ENCODE results near the gene ST6GALNAC3.

ST6GALNAC3 gene

DNA sequence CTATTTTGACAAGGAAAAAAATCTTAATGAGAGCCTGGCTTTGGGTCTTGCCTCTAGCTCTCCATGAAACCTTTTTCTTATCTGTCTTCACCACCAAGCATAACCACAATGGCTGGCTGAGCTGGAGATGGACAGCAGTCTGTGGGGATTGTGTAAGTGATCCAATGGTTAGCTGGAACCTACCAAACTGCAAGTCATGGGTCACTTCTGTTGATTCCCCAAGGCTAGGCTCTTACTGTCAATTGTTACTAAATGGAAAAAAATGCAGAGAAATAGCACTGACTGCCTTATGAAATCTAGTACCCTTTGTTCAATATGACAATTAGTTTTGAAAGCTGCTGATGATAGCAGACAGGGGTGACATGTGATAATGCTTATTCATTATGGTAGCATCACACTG, 359.0 kb downstream of the ST6GALNAC3 start:
- DNase-seq (ENCODE audit: low read depth) = no peak

DNA sequence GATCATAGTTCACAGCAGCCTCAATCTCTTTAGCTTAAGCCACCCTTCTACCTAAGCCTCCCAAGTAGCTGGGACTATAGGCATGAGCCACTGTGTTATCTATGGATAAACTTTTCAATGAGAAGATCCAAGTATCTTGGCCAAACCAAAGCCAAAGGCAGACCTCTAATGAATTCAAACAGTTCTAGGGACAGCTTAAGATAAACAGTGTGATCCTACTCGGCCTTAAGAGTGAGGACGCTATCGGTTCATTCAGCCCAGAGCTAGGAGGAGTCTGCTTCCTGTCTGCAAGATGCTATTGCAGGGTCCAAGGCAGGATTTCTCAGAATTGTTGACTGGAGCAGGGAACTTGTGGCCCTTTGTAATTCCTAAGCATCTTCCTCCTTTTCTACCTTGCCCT, 368.7 kb downstream of the ST6GALNAC3 start:
- DNase-seq (ENCODE audit: low read depth) = no peak

GRCh38 chr1:76444773-76445172, 370.2 kb downstream of the ST6GALNAC3 start:
- no peak for DNase-seq (ENCODE audit: low read depth)

DNA sequence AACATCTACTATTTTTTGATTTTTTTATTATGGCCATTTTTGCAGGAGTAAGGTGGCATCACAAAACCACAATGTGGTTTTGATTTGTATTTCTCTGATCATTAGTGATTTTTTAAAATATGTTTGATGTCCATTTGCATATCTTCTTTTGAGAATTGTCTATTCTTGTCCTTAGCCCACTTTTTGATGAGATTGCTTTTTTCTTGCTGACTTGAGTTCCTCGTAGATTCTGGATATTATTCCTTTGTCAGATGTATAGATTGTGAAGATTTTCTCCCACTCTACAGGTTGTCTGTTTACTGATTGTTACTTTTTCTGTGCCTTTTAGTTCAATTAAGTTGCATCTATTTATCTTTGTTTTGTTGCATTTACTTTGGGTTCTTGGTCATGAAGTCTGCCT, 375.7 kb downstream of the ST6GALNAC3 start:
- DNase-seq (ENCODE audit: low read depth) = no peak

- no peak for DNase-seq (ENCODE audit: low read depth)
Measured at GRCh38 chr1:76463278-76463677, 388.7 kb downstream of the ST6GALNAC3 start.

- DNase-seq (ENCODE audit: low read depth) = no peak
Measured at GRCh38 chr1:76463849-76464248, 389.3 kb downstream of the ST6GALNAC3 start.

- no peak for DNase-seq (ENCODE audit: low read depth)
Measured at GRCh38 chr1:76465030-76465429, 390.5 kb downstream of the ST6GALNAC3 start.

DNA sequence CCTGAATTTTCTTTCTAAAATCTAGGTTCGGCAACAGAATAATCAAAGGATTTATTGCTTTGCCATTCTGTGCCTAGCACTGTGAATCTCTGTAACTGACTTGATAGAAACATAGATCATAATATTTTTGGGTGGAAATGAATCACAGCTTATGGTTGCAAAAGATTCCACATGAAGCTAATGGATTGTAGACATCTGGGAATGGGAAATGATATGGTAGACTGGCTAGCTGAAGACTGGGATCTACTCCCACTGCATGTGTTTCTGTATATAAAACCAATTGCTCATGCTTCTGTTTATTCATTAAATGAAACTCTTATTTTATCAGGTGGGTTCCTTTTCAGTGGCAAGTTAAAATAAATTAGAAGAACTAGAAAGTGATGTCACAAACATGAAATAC, 395.6 kb downstream of the ST6GALNAC3 start:
- no peak for DNase-seq (ENCODE audit: low read depth)

DNA sequence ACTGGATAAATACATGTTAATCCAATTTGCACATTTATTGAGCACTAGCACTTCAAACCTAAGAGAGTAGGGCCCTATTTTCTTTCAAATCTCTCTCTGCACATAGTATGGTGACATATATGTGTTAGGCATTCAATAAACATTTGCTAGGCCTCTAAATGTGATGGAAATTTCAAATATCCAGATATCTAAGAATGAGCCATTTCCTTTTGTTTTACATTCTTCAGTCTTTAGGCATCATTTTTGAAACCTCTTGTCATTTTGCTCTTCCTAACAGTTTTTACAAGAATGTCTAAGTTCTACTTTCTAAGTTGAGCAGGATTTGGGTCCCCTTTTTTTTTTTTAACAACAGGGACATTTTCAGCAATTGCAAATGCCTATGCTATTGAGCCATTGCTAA, 397.0 kb downstream of the ST6GALNAC3 start:
- DNase-seq (ENCODE audit: low read depth) = no peak

DNA sequence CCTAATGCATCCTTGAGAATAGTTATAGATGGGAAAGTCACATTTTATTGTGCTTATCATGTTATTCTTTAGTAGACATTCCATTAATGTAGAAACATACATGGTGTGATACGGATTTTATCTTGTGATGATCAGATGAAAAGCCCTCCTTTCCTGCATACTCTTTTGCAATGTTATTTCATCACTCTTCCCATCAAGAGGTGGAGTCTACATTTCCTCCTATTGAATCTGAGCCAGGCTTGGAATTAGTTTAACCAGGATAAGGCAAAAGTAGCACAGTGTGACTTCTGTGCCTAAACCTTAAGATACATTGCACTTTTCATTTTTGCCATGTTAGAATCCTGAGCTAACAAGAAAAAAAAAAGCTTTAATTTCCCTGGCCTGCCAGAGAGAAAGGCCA, 399.0 kb downstream of the ST6GALNAC3 start:
- DNase-seq (ENCODE audit: low read depth) = no peak

- no peak for DNase-seq (ENCODE audit: low read depth)
Measured at GRCh38 chr1:76474922-76475321, 400.4 kb downstream of the ST6GALNAC3 start.

DNA sequence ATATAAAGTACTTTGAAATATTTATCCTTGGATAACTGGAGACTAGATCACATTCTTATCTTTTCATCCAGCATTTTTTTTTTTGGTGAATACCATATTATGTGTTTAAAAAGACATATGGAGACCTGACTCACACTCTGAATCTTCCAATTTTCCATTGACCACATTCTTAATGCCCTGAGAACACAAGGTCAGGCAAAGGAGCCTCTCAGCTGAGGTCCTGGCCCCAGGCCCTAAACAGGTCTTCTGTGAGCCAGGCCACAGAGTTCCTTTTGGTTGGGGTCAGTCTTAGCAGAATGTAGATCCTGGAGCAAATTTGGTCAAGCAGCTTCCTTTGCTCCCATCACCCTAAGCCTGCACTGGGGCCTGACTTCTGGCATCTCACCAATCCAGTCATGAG, 402.6 kb downstream of the ST6GALNAC3 start:
- DNase-seq (ENCODE audit: low read depth) = no peak

GRCh38 chr1:76480827-76481226, 406.3 kb downstream of the ST6GALNAC3 start:
- no peak for DNase-seq (ENCODE audit: low read depth)

- no peak for DNase-seq (ENCODE audit: low read depth)
Measured at GRCh38 chr1:76481672-76482071, 407.1 kb downstream of the ST6GALNAC3 start.

DNA sequence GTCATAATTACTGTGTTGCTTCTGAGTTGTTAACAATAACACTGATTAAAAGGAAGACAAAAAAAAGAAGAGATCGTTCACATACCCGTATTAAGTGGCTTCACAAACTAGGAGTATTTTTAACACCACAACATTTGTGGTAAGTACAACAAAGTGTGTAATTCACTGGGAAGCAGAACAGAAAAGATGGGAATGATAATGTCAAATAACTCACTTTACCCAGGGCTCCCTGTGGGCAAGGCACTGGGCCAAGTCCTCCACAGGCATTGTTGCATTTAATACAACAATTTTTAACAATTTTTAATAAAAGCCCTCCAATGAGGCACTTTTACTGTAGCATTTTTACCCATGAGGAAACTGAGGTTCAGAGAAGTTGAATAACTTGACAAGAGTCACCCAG, 407.7 kb downstream of the ST6GALNAC3 start:
- DNase-seq (ENCODE audit: low read depth) = no peak

- no peak for DNase-seq (ENCODE audit: low read depth)
Measured at GRCh38 chr1:76491737-76492136, 417.2 kb downstream of the ST6GALNAC3 start.

DNA sequence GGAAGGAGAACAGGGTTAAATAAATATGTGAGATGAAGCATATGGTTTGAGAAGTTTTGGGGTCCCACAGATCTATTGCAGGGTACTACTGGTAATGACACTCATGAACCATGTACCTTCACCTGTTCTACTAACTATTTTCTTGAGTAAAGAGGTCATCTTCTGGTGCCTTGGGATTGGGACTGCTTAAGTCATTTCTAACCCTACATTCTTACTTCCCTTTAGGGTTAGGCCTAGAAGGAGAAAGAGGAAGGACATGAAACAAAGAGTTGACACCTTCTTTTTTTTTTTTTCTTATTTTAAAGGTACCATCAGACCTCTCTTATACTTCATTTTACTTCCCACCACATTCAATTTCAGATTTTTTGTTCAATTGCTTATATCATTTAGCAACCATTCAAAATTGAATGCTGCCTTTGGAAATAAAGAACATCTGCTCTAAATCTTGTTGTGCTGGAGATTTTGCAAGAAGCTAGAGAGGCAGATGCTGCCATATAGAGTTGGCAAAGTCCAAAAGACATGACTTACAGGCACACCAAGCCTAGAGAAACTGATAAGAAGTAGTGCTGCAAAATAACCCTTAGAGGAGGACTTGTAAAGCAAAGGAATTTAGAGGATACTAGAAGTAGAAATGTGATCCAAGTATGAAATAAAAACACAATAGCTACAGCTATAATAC, 418.3 kb downstream of the ST6GALNAC3 start:
- no peak for DNase-seq (ENCODE audit: low read depth)

GRCh38 chr1:76494807-76495206, 420.3 kb downstream of the ST6GALNAC3 start:
- no peak for DNase-seq (ENCODE audit: low read depth)

GRCh38 chr1:76496871-76497270, 422.3 kb downstream of the ST6GALNAC3 start:
- DNase-seq (ENCODE audit: low read depth) = no peak

GRCh38 chr1:76500116-76500515, 425.6 kb downstream of the ST6GALNAC3 start:
- no peak for DNase-seq (ENCODE audit: low read depth)

DNA sequence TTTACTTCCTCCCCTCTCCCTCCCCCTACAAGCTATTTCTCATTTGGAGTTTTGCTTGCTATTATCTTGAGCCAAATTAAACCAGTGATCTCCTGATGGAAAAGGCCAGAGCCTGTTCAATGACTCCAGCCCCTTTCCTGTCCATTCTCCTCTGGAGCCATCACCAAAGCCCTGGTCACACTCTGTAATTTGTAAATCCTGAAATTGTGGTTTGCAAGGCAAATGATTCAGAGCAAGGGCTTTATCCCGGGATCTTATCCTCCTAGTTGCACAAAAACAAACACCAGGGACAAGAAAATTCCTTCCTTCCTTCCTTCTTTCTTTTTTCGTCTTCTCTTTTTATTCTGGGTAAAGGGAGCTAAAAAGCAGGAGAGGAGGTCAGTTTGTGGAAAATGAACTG, 426.6 kb downstream of the ST6GALNAC3 start:
- no peak for DNase-seq (ENCODE audit: low read depth)

DNA sequence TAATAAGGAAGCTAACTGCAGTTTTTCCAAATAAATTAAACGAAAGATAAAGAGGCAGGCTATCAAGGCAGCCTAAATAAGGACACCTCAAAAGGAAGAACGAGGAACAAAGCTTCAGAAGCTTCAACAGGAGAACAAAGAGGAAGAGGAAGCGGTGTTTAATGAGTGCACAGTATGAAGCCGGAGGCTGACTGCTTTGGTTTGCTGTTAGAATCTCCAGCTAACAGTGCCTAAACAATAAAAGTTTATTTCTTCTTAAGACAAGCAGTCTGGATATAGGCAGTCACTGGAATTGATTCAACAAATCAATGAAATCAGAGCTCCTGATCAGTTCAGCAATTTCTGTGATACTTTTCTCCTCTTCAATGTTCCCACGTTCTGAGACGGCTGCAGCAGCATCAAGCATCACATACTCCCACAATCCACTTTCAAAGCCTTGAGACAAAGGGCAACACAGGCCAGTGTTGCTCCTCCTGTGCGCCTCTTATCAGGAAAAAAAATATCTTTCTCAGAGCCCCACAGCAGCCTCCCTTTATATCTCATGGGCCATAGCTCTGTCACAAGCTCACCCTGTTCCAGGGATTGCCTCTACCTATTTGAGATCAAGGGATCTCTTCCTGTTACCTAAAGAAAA, 427.2 kb downstream of the ST6GALNAC3 start:
- DNase-seq (ENCODE audit: low read depth) = no peak

- no peak for DNase-seq (ENCODE audit: low read depth)
Measured at GRCh38 chr1:76503100-76503499, 428.6 kb downstream of the ST6GALNAC3 start.

- DNase-seq (ENCODE audit: low read depth) = no peak
Measured at GRCh38 chr1:76503736-76504135, 429.2 kb downstream of the ST6GALNAC3 start.

Measured in stimulated activated CD4-positive, alpha-beta T cell treated with anti-CD3 and anti-CD28 coated beads, Interleukin-2, amount 100 ng/mL, for 4 hours (primary cell).